DMS153 treated with DMSO at 0.1 percent for 48 hours (cell line): ENCODE data around the gene ENTPD1.
"Not testable (repeated sequence)": the region's sequence is repeated elsewhere in the genome, so short reads cannot be mapped to it uniquely, and the experiment has no call there.

Experiments
- DNase-seq: peaks from one replicate; lab custom pipeline; 2025; ENCODE audit not compliant: unreplicated experiment; lab: John Stamatoyannopoulos, UW

The ENTPD1 gene

GRCh38 chr10:95756809-95757684 is 1.1 kb downstream of the ENTPD1 start:
- no peak for DNase-seq

GRCh38 chr10:95758351-95759025 is 2.5 kb downstream of the ENTPD1 start:
- no peak for DNase-seq

GRCh38 chr10:95759233-95759826 is 3.4 kb downstream of the ENTPD1 start:
- DNase-seq = no peak

- no peak for DNase-seq
These were observed 6.1 kb downstream of the ENTPD1 start for GRCh38 chr10:95761939-95762492.

GRCh38 chr10:95767884-95768556 is 12.1 kb downstream of the ENTPD1 start:
- DNase-seq = no peak

GRCh38 chr10:95770084-95770720 is 14.2 kb downstream of the ENTPD1 start:
- no peak for DNase-seq

- not testable (repeated sequence) for DNase-seq
These were observed 17.5 kb downstream of the ENTPD1 start for GRCh38 chr10:95773454-95773853.

GRCh38 chr10:95777638-95778037 is 21.7 kb downstream of the ENTPD1 start:
- not testable (repeated sequence) for DNase-seq

- DNase-seq = no peak
These were observed 26.4 kb downstream of the ENTPD1 start for GRCh38 chr10:95782318-95782717.

- no peak for DNase-seq
These were observed 27.8 kb downstream of the ENTPD1 start for GRCh38 chr10:95783741-95784140.

- no peak for DNase-seq
These were observed 28.4 kb downstream of the ENTPD1 start for GRCh38 chr10:95784279-95784913.

GRCh38 chr10:95785317-95785716 is 29.4 kb downstream of the ENTPD1 start:
- no peak for DNase-seq

- DNase-seq = no peak
These were observed 30.1 kb downstream of the ENTPD1 start for GRCh38 chr10:95785942-95786669.

GRCh38 chr10:95787447-95787846 is 31.5 kb downstream of the ENTPD1 start:
- no peak for DNase-seq

GRCh38 chr10:95788830-95789229 is 32.9 kb downstream of the ENTPD1 start:
- DNase-seq = no peak

GRCh38 chr10:95789902-95790301 is 33.9 kb downstream of the ENTPD1 start:
- DNase-seq = no peak

- DNase-seq = no peak
These were observed 35.0 kb downstream of the ENTPD1 start for GRCh38 chr10:95790982-95791381.

- no peak for DNase-seq
These were observed 35.5 kb downstream of the ENTPD1 start for GRCh38 chr10:95791425-95791979.

- DNase-seq = no peak
These were observed 36.3 kb downstream of the ENTPD1 start for GRCh38 chr10:95792211-95792780.
